B cell (primary cell): Measurements from ENCODE around the gene PDPN. TPM values are rescaled to one million over a fixed set of nuclear protein-coding genes. Genes with fewer than 3 reads are reported as not detected.

Experiments used
- ATAC-seq: fragments of 200-7000 bp; cut with Tn5 transposase; one replicate; pipeline ENCODE4 v1.10.0; 2021; ENCODE audit warnings: low read depth, mild to moderate bottlenecking, moderate number of reproducible peaks, moderate library complexity
- CTCF ChIA-PET: fragments of 350-600 bp; sonication (Branson Sonifier 250); formaldehyde crosslinking; loops from one replicate; lab custom pipeline; 2021; ENCODE audit warnings: antibody characterized with exemption, inconsistent platforms; lab: Charles Lee
- POLR2A ChIA-PET: fragments of 350-600 bp; sonication (Branson Sonifier 250); formaldehyde crosslinking; loops from one replicate; lab custom pipeline; 2021; ENCODE audit warnings: antibody characterized with exemption; lab: Charles Lee
- DNase-seq: peaks from one replicate; pipeline ENCODE4 v3.0.0; 2013
- H2AFZ ChIP-seq: 2 replicates; pipeline ENCODE4 v1.6.1; 2012; ENCODE audit warnings: mild to moderate bottlenecking, low read depth, low read length; ENCODE audit not compliant: insufficient read depth, poor library complexity, severe bottlenecking
- H3K27ac ChIP-seq, 2 donors: 1 replicate in 1 of 2; 2 replicates in 1 of 2; pipeline ENCODE4 v1.5.1; 2012 to 2013; ENCODE audit warnings: low read length in 2 of 2, mild to moderate bottlenecking in 2 of 2, moderate library complexity in 1 of 2
- H3K27me3 ChIP-seq, 4 experiments: fragments of 200-600 bp in 1 of 4; sonication (generic) in 1 of 4; replicated peaks in 1 of 4; 1 replicate in 2 of 4; 2 replicates in 2 of 4; pipeline versions ENCODE4 v1.6.1 to v1.7.0; 2013 to 2016; ENCODE audit warnings: low read length in 3 of 4, mild to moderate bottlenecking in 2 of 4, mixed read lengths in 1 of 4, moderate library complexity in 1 of 4; ENCODE audit not compliant: insufficient read depth in 4 of 4, control insufficient read depth in 3 of 4; ENCODE audit errors: control extremely low read depth in 1 of 4
- H3K36me3 ChIP-seq, 2 experiments: replicated peaks in 1 of 2; 1 replicate in 1 of 2; 2 replicates in 1 of 2; pipeline versions ENCODE4 v1.6.1 to v1.7.1; 2013; ENCODE audit warnings: low read length in 1 of 2; ENCODE audit not compliant: insufficient read depth in 2 of 2, control insufficient read depth in 1 of 2; ENCODE audit errors: control extremely low read depth in 1 of 2, extremely low read depth in 1 of 2
- H3K4me1 ChIP-seq, 2 donors: fragments of 200-600 bp in 1 of 2; sonication (generic) in 1 of 2; 1 replicate in 1 of 2; 2 replicates in 1 of 2; pipeline versions ENCODE4 v1.5.1 to v1.6.1; 2013 to 2017; ENCODE audit warnings: low read length in 2 of 2; ENCODE audit not compliant: control insufficient read depth in 2 of 2, insufficient read depth in 2 of 2
- H3K4me2 ChIP-seq: replicated peaks from 2 replicates; pipeline ENCODE3; 2012; ENCODE audit warnings: mild to moderate bottlenecking, low read depth, low read length; ENCODE audit not compliant: poor library complexity, severe bottlenecking
- H3K4me3 ChIP-seq, 5 experiments: fragments of 200-600 bp in 1 of 5; sonication (generic) in 1 of 5; 1 replicate in 3 of 5; 2 replicates in 2 of 5; pipeline versions ENCODE4 v1.5.1 to v1.7.0; 2011 to 2016; ENCODE audit warnings: low read length in 4 of 5, mild to moderate bottlenecking in 4 of 5, low read depth in 2 of 5, control low read depth in 1 of 5, moderate library complexity in 1 of 5; ENCODE audit not compliant: insufficient read depth in 1 of 5; ENCODE audit errors: control extremely low read depth in 1 of 5, extremely low read depth in 1 of 5
- H3K79me2 ChIP-seq: fragments of 200-600 bp; sonication (generic); one replicate; pipeline ENCODE4 v1.6.0; 2016; ENCODE audit warnings: low read length; ENCODE audit not compliant: control insufficient read depth, insufficient read depth
- H3K9ac ChIP-seq: fragments of 200-600 bp; sonication (generic); 2 replicates; pipeline ENCODE4 v1.6.1; 2017; ENCODE audit warnings: mild to moderate bottlenecking, low read length, moderate library complexity
- H3K9me3 ChIP-seq, 3 donors: one replicate each; pipeline versions ENCODE4 v1.6.1 to v1.7.1; 2013; ENCODE audit warnings: low read length in 2 of 3; ENCODE audit not compliant: control insufficient read depth in 2 of 3, insufficient read depth in 1 of 3; ENCODE audit errors: control extremely low read depth in 1 of 3
- H4K20me1 ChIP-seq: 2 replicates; pipeline ENCODE4 v1.6.0; 2012; ENCODE audit warnings: mild to moderate bottlenecking, low read length; ENCODE audit not compliant: insufficient read depth, control insufficient read depth, poor library complexity, severe bottlenecking
- H3K27ac Mint-ChIP-seq: one replicate; pipeline ENCODE4 v1.8.0; 2021; ENCODE audit warnings: mixed read lengths
- H3K27me3 Mint-ChIP-seq: one replicate; pipeline ENCODE4 v1.8.0; 2021; ENCODE audit warnings: mixed read lengths
- H3K4me1 Mint-ChIP-seq: one replicate; pipeline ENCODE4 v1.8.0; 2021; ENCODE audit warnings: mixed read lengths
- H3K4me3 Mint-ChIP-seq: one replicate; pipeline ENCODE4 v1.8.0; 2021; ENCODE audit warnings: mixed read lengths
- H3K9me3 Mint-ChIP-seq: one replicate; pipeline ENCODE4 v1.8.0; 2022; ENCODE audit warnings: mixed read lengths; ENCODE audit not compliant: insufficient read depth
- EZH2 ChIP-seq: IDR thresholded peaks from 2 replicates; pipeline ENCODE4 v1.6.1; 2012; ENCODE audit warnings: borderline replicate concordance, low read depth, mild to moderate bottlenecking, moderate library complexity, low read length; ENCODE audit not compliant: insufficient read depth, poor library complexity, severe bottlenecking
- WGBS: methylation state at CpG from one replicate; pipeline ENCODE4 v1.1.5; 2013; ENCODE audit warnings: missing lambda C conversion rate; ENCODE audit not compliant: insufficient coverage; 5-methylcytosine and 5-hydroxymethylcytosine counted together
- intact Hi-C: fragments of 100-400 bp; cut with micrococcal nuclease; formaldehyde crosslinking; loops from one replicate; pipeline ENCODE4 v1.10.0; 2022
- polyA plus RNA-seq: library from polyadenylated mRNA; depleted of rRNA; stranded (reverse); fragments of >200 nt; gene quantifications from 2 replicates; pipeline ENCODE4 v1.2.3, GENCODE V29; 2012
- total RNA-seq, 2 donors: library from RNA; stranded (reverse); fragments of 120-200 nt in 1 of 2; gene quantifications; 1 replicate in 1 of 2; 2 replicates in 1 of 2; pipeline versions ENCODE4 v1.2.3 to v1.2.4, GENCODE V29; 2013 to 2022
- TF ChIP-seq, protein P1 (sequence below): fragments of 200-600 bp; IDR thresholded peaks from one replicate; pipeline ENCODE4 v1.8.0; 2022; ENCODE audit warnings: antibody characterized with exemption, mild to moderate bottlenecking

PDPN gene
- total and polyA plus RNA-seq, 2 donors (not counting 1 experiment from before 2014, with no cell fraction given), result not detected

DNA sequence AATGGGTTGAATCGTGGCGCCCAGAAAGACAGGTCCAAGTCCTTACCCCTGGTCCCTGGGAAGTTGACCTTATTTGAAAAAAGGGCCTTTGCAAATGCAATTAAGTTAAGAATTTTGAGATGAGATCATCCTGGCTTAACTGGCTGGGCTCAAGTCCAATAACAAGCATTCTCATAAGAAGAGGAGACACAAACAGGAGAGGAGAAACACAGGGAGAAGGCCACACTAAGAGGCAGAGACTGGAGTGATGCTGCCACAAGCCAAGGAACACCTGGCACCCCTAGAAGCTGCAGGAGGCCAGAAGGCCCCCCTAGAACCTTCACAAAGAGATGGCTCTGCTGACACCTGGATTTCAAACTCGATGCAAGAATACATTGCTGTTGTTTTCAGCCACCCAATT, 44.6 kb downstream of the PDPN start:
- no peak overlapping the region for H3K27ac ChIP-seq
- Mint-ChIP-seq H3K9me3 (peaks cover 7% of the 10 kb centered on the region), H3K4me1 (no peaks in the 10 kb centered on the region), H3K27me3 (peaks cover 12% of the 10 kb centered on the region), H3K27ac (no peak overlapping the region), H3K4me3 (no peak overlapping the region)
- DNase-seq, result no peak
- no peaks in the 10 kb centered on the region for H4K20me1 ChIP-seq
- no peak overlapping the region for H2AFZ ChIP-seq
- H3K27me3 ChIP-seq, result peaks cover 0 to 3% (median 1%) of the 10 kb centered on the region in 4 experiments
- no peaks in the 10 kb centered on the region for H3K79me2 ChIP-seq
- no peak for ATAC-seq
- intact Hi-C loops, result no loop called here
- ChIA-PET CTCF (no interaction called here), POLR2A (no interaction called here)
- no peak overlapping the region for H3K4me3 ChIP-seq
- H3K4me2 ChIP-seq, result no peak overlapping the region
- no peaks in the 10 kb centered on the region for H3K36me3 ChIP-seq
- peaks cover 0 to 24% (median 2%) of the 10 kb centered on the region in 3 donors for H3K9me3 ChIP-seq
- 61% methylated on average over 3 of the region's 3 CpGs for WGBS
- no peak for TF ChIP-seq EZH2
- TF ChIP-seq, protein P1, sequence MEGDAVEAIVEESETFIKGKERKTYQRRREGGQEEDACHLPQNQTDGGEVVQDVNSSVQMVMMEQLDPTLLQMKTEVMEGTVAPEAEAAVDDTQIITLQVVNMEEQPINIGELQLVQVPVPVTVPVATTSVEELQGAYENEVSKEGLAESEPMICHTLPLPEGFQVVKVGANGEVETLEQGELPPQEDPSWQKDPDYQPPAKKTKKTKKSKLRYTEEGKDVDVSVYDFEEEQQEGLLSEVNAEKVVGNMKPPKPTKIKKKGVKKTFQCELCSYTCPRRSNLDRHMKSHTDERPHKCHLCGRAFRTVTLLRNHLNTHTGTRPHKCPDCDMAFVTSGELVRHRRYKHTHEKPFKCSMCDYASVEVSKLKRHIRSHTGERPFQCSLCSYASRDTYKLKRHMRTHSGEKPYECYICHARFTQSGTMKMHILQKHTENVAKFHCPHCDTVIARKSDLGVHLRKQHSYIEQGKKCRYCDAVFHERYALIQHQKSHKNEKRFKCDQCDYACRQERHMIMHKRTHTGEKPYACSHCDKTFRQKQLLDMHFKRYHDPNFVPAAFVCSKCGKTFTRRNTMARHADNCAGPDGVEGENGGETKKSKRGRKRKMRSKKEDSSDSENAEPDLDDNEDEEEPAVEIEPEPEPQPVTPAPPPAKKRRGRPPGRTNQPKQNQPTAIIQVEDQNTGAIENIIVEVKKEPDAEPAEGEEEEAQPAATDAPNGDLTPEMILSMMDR, result no peak
- H3K4me1 ChIP-seq, result no peaks in the 10 kb centered on the region
- no peak overlapping the region for H3K9ac ChIP-seq

DNA sequence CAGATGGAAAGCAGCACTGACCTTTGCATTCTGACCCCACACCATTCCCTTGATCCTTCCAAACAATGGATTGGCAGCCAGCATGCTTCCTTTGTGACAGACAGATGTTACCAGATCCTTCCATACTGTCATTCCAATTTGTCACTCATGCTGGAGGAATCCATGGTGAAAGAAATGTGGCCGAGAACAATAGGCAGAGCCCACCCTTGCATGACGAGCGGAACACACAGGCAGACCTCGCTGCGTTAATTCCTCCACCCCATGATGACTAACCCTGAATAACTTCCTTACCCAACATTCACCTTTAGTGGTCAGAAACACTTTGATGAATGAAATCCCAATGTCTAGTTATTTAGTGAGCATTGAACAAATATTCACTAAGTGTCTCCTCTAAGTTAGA, 45.1 kb downstream of the PDPN start:
- no peaks in the 10 kb centered on the region for H3K4me1 Mint-ChIP-seq
- no peak for DNase-seq
- no peak overlapping the region for H3K4me2 ChIP-seq
- ChIA-PET CTCF (no interaction called here), POLR2A (no interaction called here)
- H3K27me3 ChIP-seq, result peaks cover 0 to 3% (median 1%) of the 10 kb centered on the region in 4 experiments
- no peaks in the 10 kb centered on the region for H4K20me1 ChIP-seq
- intact Hi-C loops, result no loop called here
- H3K4me3 ChIP-seq, result no peak overlapping the region
- no peak overlapping the region for H3K27ac Mint-ChIP-seq
- ATAC-seq, result no peak
- no CpG with 5 or more reads among the region's 5 CpGs for WGBS
- TF ChIP-seq, protein P1, result no peak
- no peak for TF ChIP-seq EZH2
- peaks cover 7% of the 10 kb centered on the region for H3K9me3 Mint-ChIP-seq
- peaks cover 0 to 24% (median 2%) of the 10 kb centered on the region in 3 donors for H3K9me3 ChIP-seq
- H3K9ac ChIP-seq, result no peak overlapping the region
- peaks cover 13% of the 10 kb centered on the region for H3K27me3 Mint-ChIP-seq
- no peaks in the 10 kb centered on the region for H3K4me1 ChIP-seq
- no peak overlapping the region for H3K27ac ChIP-seq
- no peaks in the 10 kb centered on the region for H3K36me3 ChIP-seq
- H3K4me3 Mint-ChIP-seq, result no peak overlapping the region
- no peak overlapping the region for H2AFZ ChIP-seq
- no peaks in the 10 kb centered on the region for H3K79me2 ChIP-seq
